Trophoblast cell (in vitro differentiated cells and primary cell): ENCODE measurements around the gene RANGRF. TPM values are rescaled to one million over a fixed set of nuclear protein-coding genes. Genes with fewer than 3 reads are reported as not detected.

Experiments
- DNase-seq, 2 donors: peaks; one replicate each; pipeline ENCODE4 v3.0.0-alpha.2; 2016
- H2AFZ ChIP-seq: 2 replicates; pipeline ENCODE4 v1.6.1; 2013; ENCODE audit warnings: low read length, moderate library complexity, mild to moderate bottlenecking; ENCODE audit not compliant: insufficient read depth, poor library complexity
- H2AK5ac ChIP-seq: 2 replicates; pipeline ENCODE4 v1.6.1; 2013; ENCODE audit warnings: mild to moderate bottlenecking, low read length
- H2BK120ac ChIP-seq: 2 replicates; pipeline ENCODE4 v1.6.1; 2013; ENCODE audit warnings: low read length, mild to moderate bottlenecking, moderate library complexity; ENCODE audit not compliant: insufficient read depth, poor library complexity
- H2BK12ac ChIP-seq: 2 replicates; pipeline ENCODE4 v1.6.1; 2013; ENCODE audit warnings: mild to moderate bottlenecking, low read length, moderate library complexity
- H2BK5ac ChIP-seq: 2 replicates; pipeline ENCODE4 v1.6.1; 2013; ENCODE audit warnings: low read length, low read depth, moderate library complexity, mild to moderate bottlenecking; ENCODE audit not compliant: poor library complexity
- H3K14ac ChIP-seq: 2 replicates; pipeline ENCODE4 v1.6.1; 2013; ENCODE audit warnings: mild to moderate bottlenecking, low read length
- H3K18ac ChIP-seq: 2 replicates; pipeline ENCODE4 v1.6.1; 2013; ENCODE audit warnings: mild to moderate bottlenecking, low read length
- H3K23ac ChIP-seq: 2 replicates; pipeline ENCODE4 v1.6.1; 2013; ENCODE audit warnings: low read length
- H3K27ac ChIP-seq: 2 replicates; pipeline ENCODE4 v1.5.1; 2013; ENCODE audit warnings: low read depth, mild to moderate bottlenecking, inconsistent platforms, low read length, moderate library complexity
- H3K27me3 ChIP-seq: 2 replicates; pipeline ENCODE4 v1.6.1; 2013; ENCODE audit warnings: inconsistent platforms, mild to moderate bottlenecking, low read length, moderate library complexity; ENCODE audit not compliant: insufficient read depth
- H3K36me3 ChIP-seq, 2 experiments: 1 replicate in 1 of 2; 2 replicates in 1 of 2; pipeline ENCODE4 v1.6.1; 2013; ENCODE audit warnings: low read length in 2 of 2, mild to moderate bottlenecking in 2 of 2, moderate library complexity in 1 of 2; ENCODE audit not compliant: insufficient read depth in 2 of 2, control insufficient read depth in 1 of 2
- H3K4ac ChIP-seq: 2 replicates; pipeline ENCODE4 v1.6.1; 2013; ENCODE audit warnings: low read depth, mild to moderate bottlenecking, low read length, moderate library complexity
- H3K4me1 ChIP-seq, 2 experiments: 1 replicate in 1 of 2; 2 replicates in 1 of 2; pipeline ENCODE4 v1.6.1; 2013; ENCODE audit warnings: low read length in 2 of 2, mild to moderate bottlenecking in 2 of 2, moderate library complexity in 1 of 2; ENCODE audit not compliant: insufficient read depth in 2 of 2, control insufficient read depth in 1 of 2
- H3K4me2 ChIP-seq: 2 replicates; pipeline ENCODE4 v1.6.1; 2013; ENCODE audit warnings: inconsistent platforms, mild to moderate bottlenecking, low read length, moderate library complexity
- H3K4me3 ChIP-seq: 2 replicates; pipeline ENCODE4 v1.5.1; 2013; ENCODE audit warnings: mild to moderate bottlenecking, low read depth, low read length, inconsistent platforms
- H3K79me1 ChIP-seq: one replicate; pipeline ENCODE4 v1.6.1; 2013; ENCODE audit warnings: low read length
- H3K79me2 ChIP-seq: 2 replicates; pipeline ENCODE4 v1.6.1; 2013; ENCODE audit warnings: low read length, mild to moderate bottlenecking; ENCODE audit not compliant: control insufficient read depth, insufficient read depth, poor library complexity
- H3K9ac ChIP-seq: 2 replicates; pipeline ENCODE4 v1.6.1; 2013; ENCODE audit warnings: mild to moderate bottlenecking, low read length
- H3K9me3 ChIP-seq: 2 replicates; pipeline ENCODE4 v1.6.1; 2013; ENCODE audit warnings: low read depth, mild to moderate bottlenecking, control low read depth, inconsistent platforms, low read length; ENCODE audit not compliant: insufficient read depth
- H4K12ac ChIP-seq: 2 replicates; pipeline ENCODE4 v1.6.1; 2013; ENCODE audit warnings: low read depth, mild to moderate bottlenecking, low read length, moderate library complexity
- H4K8ac ChIP-seq: 2 replicates; pipeline ENCODE4 v1.6.1; 2013; ENCODE audit warnings: low read depth, mild to moderate bottlenecking, low read length, moderate library complexity
- H4K91ac ChIP-seq: one replicate; pipeline ENCODE4 v1.6.1; 2013; ENCODE audit warnings: low read depth, mild to moderate bottlenecking, low read length, moderate library complexity
- WGBS: extraction: QIAGEN DNeasy Blood & Tissue Kit; methylation state at CpG from one replicate; pipeline ENCODE4 v1.1.7; 2013; ENCODE audit warnings: missing lambda C conversion rate; ENCODE audit not compliant: insufficient read length, insufficient coverage; ENCODE audit errors: extremely low coverage; 5-methylcytosine and 5-hydroxymethylcytosine counted together
- polyA plus RNA-seq: library from polyadenylated mRNA; stranded (reverse); fragments of 200-250 nt; gene quantifications from 2 replicates; pipeline ENCODE4 v1.2.3, GENCODE V29; 2013

Gene RANGRF, protein sequence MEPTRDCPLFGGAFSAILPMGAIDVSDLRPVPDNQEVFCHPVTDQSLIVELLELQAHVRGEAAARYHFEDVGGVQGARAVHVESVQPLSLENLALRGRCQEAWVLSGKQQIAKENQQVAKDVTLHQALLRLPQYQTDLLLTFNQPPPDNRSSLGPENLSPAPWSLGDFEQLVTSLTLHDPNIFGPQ
- 32.6 and 35.6 TPM in 2 replicates for polyA plus RNA-seq

DNA sequence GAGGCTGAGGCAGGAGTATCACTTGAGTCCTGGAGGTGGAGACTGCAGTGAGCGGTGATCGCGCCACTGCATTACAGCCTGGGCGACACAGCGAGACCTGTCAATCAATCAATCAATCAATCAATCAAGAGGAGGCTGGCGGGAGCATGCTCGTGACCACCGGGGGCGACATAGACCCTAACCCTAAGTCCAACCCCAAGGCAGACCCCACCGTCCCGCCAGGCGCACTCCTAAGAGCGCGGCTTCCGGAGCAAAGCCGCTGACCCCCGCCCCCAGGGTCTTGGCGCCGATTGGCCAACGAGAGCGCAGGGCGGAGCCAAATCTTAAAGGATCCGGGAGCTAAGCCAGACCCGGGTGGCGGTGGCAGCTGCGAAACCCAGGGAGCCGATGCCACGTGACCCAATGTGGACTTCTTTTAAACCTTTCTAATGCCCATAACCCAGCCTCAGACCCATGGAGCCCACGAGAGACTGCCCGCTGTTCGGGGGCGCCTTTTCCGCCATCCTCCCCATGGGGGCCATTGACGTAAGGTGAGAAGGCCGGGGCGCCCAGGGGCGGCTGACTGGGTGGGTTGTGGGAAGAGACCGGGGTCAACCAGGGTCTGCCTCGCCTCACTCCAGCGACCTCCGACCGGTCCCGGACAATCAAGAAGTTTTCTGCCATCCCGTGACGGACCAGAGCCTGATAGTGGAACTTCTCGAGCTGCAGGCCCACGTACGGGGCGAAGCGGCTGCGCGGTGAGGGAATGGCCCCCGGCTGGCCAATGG lies at the start of gene RANGRF:
Gene RANGRF, plus strand, starts transcription at position 335 of the 767 bp plus-strand sequence. Its CDS starts 119 bp downstream, at position 454.
- Histone ChIP-seq H3K23ac (no peak within 1 kb of the TSS), H3K9me3 (peaks cover 6% of the 10 kb centered on the region), H3K36me3 (no peaks in the 10 kb centered on the region), H2BK12ac (no peak within 1 kb of the TSS), H2AFZ (peak within 1 kb of the TSS; percentile 94), H3K9ac (peak within 1 kb of the TSS; percentile 73), H4K91ac (peak within 1 kb of the TSS; percentile 84), H2BK120ac (peak within 1 kb of the TSS; percentile 45), H3K4me3 (peak within 1 kb of the TSS; percentile 75), H3K27me3 (no peaks in the 10 kb centered on the region), H3K4me1 (peaks cover 7 to 8% of the 10 kb centered on the region in 2 experiments), H2AK5ac (peak within 1 kb of the TSS; percentile 49), H3K14ac (peak within 1 kb of the TSS; percentile 80), H2BK5ac (peak within 1 kb of the TSS; percentile 74), H3K18ac (peak within 1 kb of the TSS; percentile 92), H3K79me2 (peaks cover 5% of the 10 kb centered on the region), H3K27ac (no peak within 1 kb of the TSS), H3K4me2 (peak within 1 kb of the TSS; percentile 86), H4K8ac (peak within 1 kb of the TSS; percentile 93), H3K79me1 (peaks cover 8% of the 10 kb centered on the region), H4K12ac (peak within 1 kb of the TSS; percentile 94), H3K4ac (peak within 1 kb of the TSS; percentile 50)
- peak; percentile 85 to 91 for DNase-seq
- no CpG with 5 or more reads among the region's 53 CpGs for WGBS

DNA sequence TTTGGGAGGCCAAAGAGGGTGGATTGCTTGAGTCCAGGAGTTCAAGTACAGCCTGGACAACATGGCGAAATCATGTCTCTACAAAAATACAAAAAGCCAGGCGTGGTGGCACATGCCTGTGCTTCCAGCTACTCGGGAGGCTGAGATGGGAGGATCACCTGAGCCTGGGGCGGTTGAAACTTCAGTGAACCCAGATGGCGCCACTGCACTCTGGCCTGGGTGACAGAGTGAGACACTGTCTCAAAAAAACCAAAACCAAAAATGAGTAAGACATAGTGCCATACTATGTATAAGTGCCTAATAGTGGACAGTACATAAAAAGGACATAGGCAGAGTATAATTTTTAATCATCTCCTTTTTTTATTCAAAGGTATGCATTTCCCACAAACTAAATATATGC lies 44.6 kb upstream of the RANGRF start:
- Histone ChIP-seq H3K9me3 (no peaks in the 10 kb centered on the region), H3K4me2 (no peak overlapping the region), H2AK5ac (no peak overlapping the region), H3K27ac (no peak overlapping the region), H3K23ac (no peak overlapping the region), H3K9ac (no peak overlapping the region), H3K79me2 (no peaks in the 10 kb centered on the region), H3K14ac (no peak overlapping the region), H3K18ac (no peak overlapping the region), H3K27me3 (no peaks in the 10 kb centered on the region), H3K4me1 (no peaks in the 10 kb centered on the region), H4K12ac (no peak overlapping the region), H3K4ac (no peak overlapping the region), H2BK5ac (no peak overlapping the region), H3K79me1 (peaks cover 8% of the 10 kb centered on the region), H4K91ac (no peak overlapping the region), H2BK120ac (no peak overlapping the region), H4K8ac (no peak overlapping the region), H3K4me3 (no peak overlapping the region), H3K36me3 (no peaks in the 10 kb centered on the region), H2BK12ac (no peak overlapping the region), H2AFZ (no peak overlapping the region)
- no peak for DNase-seq
- no CpG with 5 or more reads among the region's 5 CpGs for WGBS

DNA sequence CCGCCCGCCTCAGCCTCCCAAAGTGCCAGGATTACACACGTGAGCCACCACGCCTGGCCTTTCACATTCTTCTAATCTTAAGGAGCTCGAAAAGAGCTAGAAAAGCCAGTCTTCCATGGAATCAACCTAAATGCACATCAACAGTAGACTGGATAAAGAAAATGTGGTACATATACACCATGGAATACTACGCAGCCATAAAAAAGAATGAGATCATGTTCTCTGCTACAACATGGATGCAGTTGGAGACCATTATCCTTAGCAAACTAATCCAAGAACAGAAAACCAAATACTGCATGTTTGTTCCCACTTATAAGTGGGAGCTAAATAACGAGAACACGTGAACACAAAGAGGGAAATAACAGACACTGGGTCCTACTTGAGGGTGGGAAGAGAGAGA lies 43.7 kb upstream of the RANGRF start:
- H2AK5ac ChIP-seq = no peak overlapping the region
- H4K91ac ChIP-seq = no peak overlapping the region
- no peak overlapping the region for H4K12ac ChIP-seq
- H2BK120ac ChIP-seq = no peak overlapping the region
- no peak overlapping the region for H3K18ac ChIP-seq
- WGBS = no CpG with 5 or more reads among the region's 8 CpGs
- H3K4ac ChIP-seq = no peak overlapping the region
- no peak for DNase-seq
- no peak overlapping the region for H3K4me2 ChIP-seq
- no peak overlapping the region for H3K4me3 ChIP-seq
- H3K4me1 ChIP-seq = no peaks in the 10 kb centered on the region
- H2BK5ac ChIP-seq = no peak overlapping the region
- no peak overlapping the region for H2AFZ ChIP-seq
- no peak overlapping the region for H3K9ac ChIP-seq
- no peak overlapping the region for H3K14ac ChIP-seq
- H3K23ac ChIP-seq = no peak overlapping the region
- H3K9me3 ChIP-seq = no peaks in the 10 kb centered on the region
- no peak overlapping the region for H4K8ac ChIP-seq
- no peak overlapping the region for H2BK12ac ChIP-seq
- H3K36me3 ChIP-seq = no peaks in the 10 kb centered on the region
- H3K79me2 ChIP-seq = peaks cover 2% of the 10 kb centered on the region
- no peaks in the 10 kb centered on the region for H3K27me3 ChIP-seq
- peaks cover 12% of the 10 kb centered on the region for H3K79me1 ChIP-seq
- H3K27ac ChIP-seq = no peak overlapping the region

DNA sequence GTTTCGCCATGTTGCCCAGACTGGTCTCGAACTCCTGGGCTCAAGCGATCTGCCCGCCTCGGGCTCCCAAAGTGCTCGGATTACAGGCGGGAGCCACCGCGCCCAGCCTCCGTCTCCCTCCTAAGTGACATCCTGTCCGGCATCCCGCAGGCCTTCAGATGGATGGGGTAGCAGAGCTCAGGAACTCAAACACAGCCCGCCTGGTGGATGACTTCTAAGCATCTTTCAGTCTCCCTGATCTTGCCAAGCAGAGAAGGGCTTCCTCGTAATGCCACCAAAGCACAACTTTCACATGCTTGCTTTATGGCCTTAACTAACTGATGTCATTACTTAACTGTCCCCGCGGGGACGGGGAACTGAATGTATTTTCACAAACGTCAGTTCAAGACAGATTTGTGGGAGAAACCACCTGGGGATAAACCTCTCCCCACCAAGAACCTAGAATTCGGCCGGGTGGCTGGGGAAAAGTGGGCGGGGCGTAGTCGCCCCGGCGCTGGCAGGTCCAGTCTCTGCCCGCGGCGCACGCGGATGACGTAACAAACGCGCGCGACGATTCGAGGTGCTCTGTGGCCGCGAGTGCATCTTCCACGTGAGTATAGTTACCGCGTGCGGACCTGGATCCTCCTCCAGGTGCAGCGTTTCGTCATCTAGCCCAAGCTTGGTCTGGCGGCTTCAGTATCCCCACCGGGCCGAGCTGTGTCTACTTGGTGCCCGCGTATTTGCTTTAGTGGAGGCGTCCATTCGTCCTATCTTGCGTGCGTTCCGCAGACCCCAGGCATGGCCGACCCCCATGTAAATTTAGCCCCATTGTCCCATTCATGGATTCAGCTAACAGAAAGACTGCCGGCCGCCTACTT lies 39.5 kb upstream of the RANGRF start, which contains the start of gene PFAS:
Gene PFAS, plus strand, starts transcription at position 539 of the 857 bp plus-strand sequence. CDS start 4,649 bp downstream, outside the sequence.
- H3K9me3 ChIP-seq = no peaks in the 10 kb centered on the region
- peak within 1 kb of the TSS; percentile 56 for H3K14ac ChIP-seq
- peaks cover 12% of the 10 kb centered on the region for H3K79me1 ChIP-seq
- H2AFZ ChIP-seq = peak within 1 kb of the TSS; percentile 82
- H3K9ac ChIP-seq = peak within 1 kb of the TSS; percentile 76
- no peak within 1 kb of the TSS for H3K23ac ChIP-seq
- peak within 1 kb of the TSS; percentile 87 for H3K4me3 ChIP-seq
- no peak within 1 kb of the TSS for H2BK12ac ChIP-seq
- H3K4ac ChIP-seq = peak within 1 kb of the TSS; percentile 77
- peaks cover 0 to 2% of the 10 kb centered on the region in 2 experiments for H3K36me3 ChIP-seq
- WGBS = no CpG with 5 or more reads among the region's 58 CpGs
- no peaks in the 10 kb centered on the region for H3K27me3 ChIP-seq
- peak within 1 kb of the TSS; percentile 8 for H2BK120ac ChIP-seq
- H3K4me2 ChIP-seq = peak within 1 kb of the TSS; percentile 94
- H3K18ac ChIP-seq = peak within 1 kb of the TSS; percentile 59
- peak within 1 kb of the TSS; percentile 13 for H2BK5ac ChIP-seq
- peak within 1 kb of the TSS; percentile 99 for H4K8ac ChIP-seq
- H3K4me1 ChIP-seq = peaks cover 0 to 2% of the 10 kb centered on the region in 2 experiments
- peaks cover 2% of the 10 kb centered on the region for H3K79me2 ChIP-seq
- DNase-seq = peak; percentile 98 to 99
- peak within 1 kb of the TSS; percentile 68 for H3K27ac ChIP-seq
- H4K12ac ChIP-seq = peak within 1 kb of the TSS; percentile 68
- peak within 1 kb of the TSS; percentile 74 for H4K91ac ChIP-seq
- H2AK5ac ChIP-seq = peak within 1 kb of the TSS; percentile 24
